Testis (tissue), 2 donors: ENCODE data around the gene DOP1B.

ENCODE experiments used
- POLR2A ChIP-seq: fragments of 450-650 bp; IDR thresholded peaks from one replicate; pipeline ENCODE4 v1.6.1; 2017; ENCODE audit warnings: antibody characterized with exemption, mild to moderate bottlenecking, moderate library complexity
- TF ChIP-seq, protein P1 (sequence below), 3 experiments: fragments of 450-650 bp in 2 of 3; fragments of 200-600 bp in 1 of 3; sonication (generic) in 1 of 3; IDR thresholded peaks; one replicate each; pipeline ENCODE4 v1.5.1; 2016 to 2019; ENCODE audit warnings: antibody characterized with exemption in 3 of 3, mild to moderate bottlenecking in 2 of 3, moderate library complexity in 1 of 3

DNA sequence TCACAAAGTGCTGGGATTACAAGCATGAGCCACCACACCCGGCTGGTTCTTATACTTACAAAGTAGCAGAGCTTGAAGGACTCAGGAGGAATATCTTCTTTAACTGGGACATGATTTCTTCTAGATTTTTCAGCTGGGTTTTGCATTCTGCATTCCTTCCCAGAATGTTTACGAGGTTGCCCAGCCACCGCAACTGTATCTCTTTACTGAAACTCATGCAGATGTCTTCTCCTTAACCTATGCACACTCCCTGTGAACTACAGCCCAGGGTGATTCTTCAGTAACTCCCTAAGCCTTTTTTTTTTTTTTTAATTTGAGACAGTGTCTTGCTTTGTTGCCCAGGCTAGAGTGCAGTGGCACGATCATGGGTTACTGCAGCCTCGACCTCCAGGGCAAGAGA, 8.7 kb upstream of the DOP1B start:
- TF ChIP-seq, protein P1, sequence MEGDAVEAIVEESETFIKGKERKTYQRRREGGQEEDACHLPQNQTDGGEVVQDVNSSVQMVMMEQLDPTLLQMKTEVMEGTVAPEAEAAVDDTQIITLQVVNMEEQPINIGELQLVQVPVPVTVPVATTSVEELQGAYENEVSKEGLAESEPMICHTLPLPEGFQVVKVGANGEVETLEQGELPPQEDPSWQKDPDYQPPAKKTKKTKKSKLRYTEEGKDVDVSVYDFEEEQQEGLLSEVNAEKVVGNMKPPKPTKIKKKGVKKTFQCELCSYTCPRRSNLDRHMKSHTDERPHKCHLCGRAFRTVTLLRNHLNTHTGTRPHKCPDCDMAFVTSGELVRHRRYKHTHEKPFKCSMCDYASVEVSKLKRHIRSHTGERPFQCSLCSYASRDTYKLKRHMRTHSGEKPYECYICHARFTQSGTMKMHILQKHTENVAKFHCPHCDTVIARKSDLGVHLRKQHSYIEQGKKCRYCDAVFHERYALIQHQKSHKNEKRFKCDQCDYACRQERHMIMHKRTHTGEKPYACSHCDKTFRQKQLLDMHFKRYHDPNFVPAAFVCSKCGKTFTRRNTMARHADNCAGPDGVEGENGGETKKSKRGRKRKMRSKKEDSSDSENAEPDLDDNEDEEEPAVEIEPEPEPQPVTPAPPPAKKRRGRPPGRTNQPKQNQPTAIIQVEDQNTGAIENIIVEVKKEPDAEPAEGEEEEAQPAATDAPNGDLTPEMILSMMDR (IDR thresholded peaks at IDR 0.05) = no peak
- TF ChIP-seq POLR2A = no peak
